Tibial nerve (tissue), 3 donors: ENCODE data around the gene GRK2.

ENCODE experiments used
- POLR2A ChIP-seq, 2 donors: fragments of 450-650 bp; IDR thresholded peaks; one replicate each; pipeline ENCODE4 v1.6.1; 2017; ENCODE audit warnings: antibody characterized with exemption in 2 of 2, mild to moderate bottlenecking in 2 of 2, moderate library complexity in 2 of 2
- TF ChIP-seq, protein P1 (sequence below), 5 experiments: fragments of 200-600 bp in 3 of 5; fragments of 450-650 bp in 2 of 5; sonication (generic) in 3 of 5; IDR thresholded peaks; one replicate each; pipeline ENCODE4 v1.5.1; 2016 to 2019; ENCODE audit warnings: antibody characterized with exemption in 5 of 5, mild to moderate bottlenecking in 3 of 5, moderate library complexity in 2 of 5

DNA sequence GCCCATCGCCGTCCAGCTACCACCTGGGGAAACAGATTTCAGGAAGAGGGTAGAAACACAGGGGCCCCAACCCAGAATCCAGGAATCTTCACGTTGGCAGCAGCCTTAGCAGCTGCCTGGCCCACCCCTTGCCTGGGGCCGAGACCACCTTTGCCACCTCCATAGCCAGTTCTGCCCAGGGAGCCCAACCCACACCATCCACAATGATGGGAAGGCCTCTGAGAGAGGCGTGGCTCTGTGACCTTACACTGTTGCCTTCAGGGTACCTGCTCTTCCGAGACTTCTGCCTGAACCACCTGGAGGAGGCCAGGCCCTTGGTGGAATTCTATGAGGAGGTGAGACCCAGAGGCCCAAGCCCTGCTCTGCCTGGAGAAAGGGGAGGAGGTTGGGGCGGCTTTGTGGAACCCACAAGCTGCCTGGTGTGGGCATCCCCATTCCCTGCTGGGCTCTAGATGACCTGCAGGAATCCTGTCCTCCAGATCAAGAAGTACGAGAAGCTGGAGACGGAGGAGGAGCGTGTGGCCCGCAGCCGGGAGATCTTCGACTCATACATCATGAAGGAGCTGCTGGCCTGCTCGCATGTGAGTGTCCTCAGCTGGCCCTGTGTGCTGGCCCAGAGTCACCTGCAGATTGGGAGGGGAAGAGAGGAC lies 12.8 kb downstream of the GRK2 start:
- TF ChIP-seq, protein P1, sequence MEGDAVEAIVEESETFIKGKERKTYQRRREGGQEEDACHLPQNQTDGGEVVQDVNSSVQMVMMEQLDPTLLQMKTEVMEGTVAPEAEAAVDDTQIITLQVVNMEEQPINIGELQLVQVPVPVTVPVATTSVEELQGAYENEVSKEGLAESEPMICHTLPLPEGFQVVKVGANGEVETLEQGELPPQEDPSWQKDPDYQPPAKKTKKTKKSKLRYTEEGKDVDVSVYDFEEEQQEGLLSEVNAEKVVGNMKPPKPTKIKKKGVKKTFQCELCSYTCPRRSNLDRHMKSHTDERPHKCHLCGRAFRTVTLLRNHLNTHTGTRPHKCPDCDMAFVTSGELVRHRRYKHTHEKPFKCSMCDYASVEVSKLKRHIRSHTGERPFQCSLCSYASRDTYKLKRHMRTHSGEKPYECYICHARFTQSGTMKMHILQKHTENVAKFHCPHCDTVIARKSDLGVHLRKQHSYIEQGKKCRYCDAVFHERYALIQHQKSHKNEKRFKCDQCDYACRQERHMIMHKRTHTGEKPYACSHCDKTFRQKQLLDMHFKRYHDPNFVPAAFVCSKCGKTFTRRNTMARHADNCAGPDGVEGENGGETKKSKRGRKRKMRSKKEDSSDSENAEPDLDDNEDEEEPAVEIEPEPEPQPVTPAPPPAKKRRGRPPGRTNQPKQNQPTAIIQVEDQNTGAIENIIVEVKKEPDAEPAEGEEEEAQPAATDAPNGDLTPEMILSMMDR (IDR thresholded peaks at IDR 0.05) = no peak
- TF ChIP-seq POLR2A (IDR thresholded peaks at IDR 0.05) = no peak
